OCI-LY1 (cell line): Measurements from ENCODE around the gene TSHZ3.

ENCODE experiments used
- H2AFZ ChIP-seq: fragments of 200-600 bp; sonication (generic), shearing (Covaris generic); 2 replicates; pipeline ENCODE4 v1.6.0; 2014; ENCODE audit warnings: antibody characterized with exemption, mild to moderate bottlenecking, low read length
- H3F3A ChIP-seq: fragments of 200-600 bp; sonication (generic), shearing (Covaris generic); 2 replicates; pipeline ENCODE4 v1.6.0; 2014; ENCODE audit warnings: mild to moderate bottlenecking, antibody characterized with exemption, low read length, moderate library complexity; ENCODE audit not compliant: insufficient read depth
- H3K27ac ChIP-seq: fragments of 200-600 bp; sonication (generic); 2 replicates; pipeline ENCODE4 v1.5.1; 2014; ENCODE audit warnings: low read length, mixed run types, mild to moderate bottlenecking, low read depth; ENCODE audit not compliant: poor library complexity, severe bottlenecking
- H3K27me3 ChIP-seq: fragments of 200-600 bp; sonication (generic); 2 replicates; pipeline ENCODE4 v1.6.0; 2014; ENCODE audit warnings: antibody characterized with exemption, mild to moderate bottlenecking, low read length, moderate library complexity; ENCODE audit not compliant: insufficient read depth
- H3K36me3 ChIP-seq: fragments of 200-600 bp; sonication (generic); 2 replicates; pipeline ENCODE4 v1.6.1; 2014; ENCODE audit warnings: mild to moderate bottlenecking, antibody characterized with exemption, low read length, moderate library complexity, mixed read lengths; ENCODE audit not compliant: insufficient read depth
- H3K4me1 ChIP-seq: fragments of 200-600 bp; sonication (generic); 2 replicates; pipeline ENCODE4 v1.5.1; 2014; ENCODE audit warnings: mild to moderate bottlenecking, low read length, moderate library complexity; ENCODE audit not compliant: insufficient read depth, severe bottlenecking
- H3K4me2 ChIP-seq: fragments of 200-600 bp; sonication (generic), shearing (Covaris generic); 2 replicates; pipeline ENCODE4 v1.6.1; 2014; ENCODE audit warnings: low read length
- H3K4me3 ChIP-seq: fragments of 200-600 bp; sonication (generic); 2 replicates; pipeline ENCODE4 v1.5.1; 2014; ENCODE audit warnings: low read length, low read depth, mild to moderate bottlenecking, mixed read lengths; ENCODE audit not compliant: poor library complexity, severe bottlenecking
- H3K79me2 ChIP-seq: fragments of 200-600 bp; shearing (Covaris generic); 2 replicates; pipeline ENCODE4 v1.6.1; 2016; ENCODE audit warnings: mixed run types, low read length, mixed read lengths; ENCODE audit not compliant: insufficient read depth
- H3K9ac ChIP-seq: fragments of 200-600 bp; sonication (generic), shearing (Covaris generic); 2 replicates; pipeline ENCODE4 v1.6.1; 2014; ENCODE audit warnings: mild to moderate bottlenecking, low read length, mixed read lengths
- H3K9me2 ChIP-seq: fragments of 200-600 bp; sonication (generic), shearing (Covaris generic); 2 replicates; pipeline ENCODE4 v1.6.1; 2014; ENCODE audit warnings: low read depth, mild to moderate bottlenecking, low read length, mixed read lengths
- H3K9me3 ChIP-seq: fragments of 200-600 bp; shearing (Covaris generic); 2 replicates; pipeline ENCODE4 v1.6.1; 2014; ENCODE audit warnings: low read length, mixed read lengths
- H4K20me1 ChIP-seq: fragments of 200-600 bp; sonication (generic), shearing (Covaris generic); 2 replicates; pipeline ENCODE4 v1.6.0; 2016; ENCODE audit warnings: mild to moderate bottlenecking, low read length; ENCODE audit not compliant: insufficient read depth
- EZH2 ChIP-seq: fragments of 200-600 bp; sonication (generic), shearing (Covaris generic); IDR thresholded peaks from 2 replicates; pipeline ENCODE4 v1.8.0; 2017; ENCODE audit warnings: borderline replicate concordance, mixed run types, mild to moderate bottlenecking, antibody characterized with exemption, low read length, moderate library complexity, mixed read lengths
- TF ChIP-seq, protein P1 (sequence below): fragments of 200-600 bp; sonication (generic), shearing (Covaris generic); IDR thresholded peaks from 2 replicates; pipeline ENCODE4 v1.5.1; 2017; ENCODE audit warnings: mild to moderate bottlenecking, antibody characterized with exemption, low read length, moderate library complexity, mixed read lengths

The TSHZ3 gene

GRCh38 chr19:31284621-31285020, 64.6 kb downstream of the TSHZ3 start:
- H3K4me2 ChIP-seq = no peak overlapping the region
- no peak overlapping the region for H2AFZ ChIP-seq
- no peaks in the 10 kb centered on the region for H3K9me2 ChIP-seq
- H3K27me3 ChIP-seq = no peaks in the 10 kb centered on the region
- TF ChIP-seq EZH2 = no peak
- TF ChIP-seq, protein P1, sequence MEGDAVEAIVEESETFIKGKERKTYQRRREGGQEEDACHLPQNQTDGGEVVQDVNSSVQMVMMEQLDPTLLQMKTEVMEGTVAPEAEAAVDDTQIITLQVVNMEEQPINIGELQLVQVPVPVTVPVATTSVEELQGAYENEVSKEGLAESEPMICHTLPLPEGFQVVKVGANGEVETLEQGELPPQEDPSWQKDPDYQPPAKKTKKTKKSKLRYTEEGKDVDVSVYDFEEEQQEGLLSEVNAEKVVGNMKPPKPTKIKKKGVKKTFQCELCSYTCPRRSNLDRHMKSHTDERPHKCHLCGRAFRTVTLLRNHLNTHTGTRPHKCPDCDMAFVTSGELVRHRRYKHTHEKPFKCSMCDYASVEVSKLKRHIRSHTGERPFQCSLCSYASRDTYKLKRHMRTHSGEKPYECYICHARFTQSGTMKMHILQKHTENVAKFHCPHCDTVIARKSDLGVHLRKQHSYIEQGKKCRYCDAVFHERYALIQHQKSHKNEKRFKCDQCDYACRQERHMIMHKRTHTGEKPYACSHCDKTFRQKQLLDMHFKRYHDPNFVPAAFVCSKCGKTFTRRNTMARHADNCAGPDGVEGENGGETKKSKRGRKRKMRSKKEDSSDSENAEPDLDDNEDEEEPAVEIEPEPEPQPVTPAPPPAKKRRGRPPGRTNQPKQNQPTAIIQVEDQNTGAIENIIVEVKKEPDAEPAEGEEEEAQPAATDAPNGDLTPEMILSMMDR = no peak
- no peak overlapping the region for H3K27ac ChIP-seq
- no peaks in the 10 kb centered on the region for H4K20me1 ChIP-seq
- H3K4me1 ChIP-seq = no peaks in the 10 kb centered on the region
- H3F3A ChIP-seq = no peaks in the 10 kb centered on the region
- no peaks in the 10 kb centered on the region for H3K9me3 ChIP-seq
- no peak overlapping the region for H3K9ac ChIP-seq
- no peaks in the 10 kb centered on the region for H3K79me2 ChIP-seq
- no peak overlapping the region for H3K4me3 ChIP-seq
- no peaks in the 10 kb centered on the region for H3K36me3 ChIP-seq

DNA sequence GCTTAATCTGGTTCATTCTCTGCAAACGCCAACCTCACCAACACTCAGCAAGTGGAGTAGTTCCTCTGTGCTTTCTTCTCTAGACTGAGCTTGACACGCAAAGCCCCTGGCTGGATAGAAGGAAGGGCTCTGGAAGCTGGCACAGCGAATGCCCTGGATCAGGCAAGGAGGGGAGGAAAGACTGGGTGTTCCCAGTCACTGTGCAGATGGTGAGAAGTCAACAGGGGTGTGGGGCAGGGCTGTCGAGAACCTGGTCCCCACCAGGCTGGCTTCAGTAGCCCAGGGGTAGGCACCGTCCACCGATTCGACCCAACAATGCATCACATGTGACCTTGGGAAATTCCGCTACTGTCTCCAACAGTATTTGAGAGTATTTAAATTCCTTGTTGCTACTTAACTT, 65.5 kb downstream of the TSHZ3 start:
- Histone ChIP-seq H3K27ac (no peak overlapping the region), H3K4me3 (no peak overlapping the region), H3F3A (no peaks in the 10 kb centered on the region), H3K9ac (no peak overlapping the region), H3K4me2 (no peak overlapping the region), H3K36me3 (no peaks in the 10 kb centered on the region), H3K9me3 (no peaks in the 10 kb centered on the region), H3K9me2 (no peaks in the 10 kb centered on the region), H2AFZ (no peak overlapping the region), H4K20me1 (no peaks in the 10 kb centered on the region), H3K79me2 (no peaks in the 10 kb centered on the region), H3K27me3 (no peaks in the 10 kb centered on the region), H3K4me1 (no peaks in the 10 kb centered on the region)
- no peak for TF ChIP-seq EZH2
- TF ChIP-seq, protein P1 = no peak

GRCh38 chr19:31282346-31282745, 66.9 kb downstream of the TSHZ3 start:
- H2AFZ ChIP-seq = no peak overlapping the region
- no peaks in the 10 kb centered on the region for H3F3A ChIP-seq
- no peaks in the 10 kb centered on the region for H3K79me2 ChIP-seq
- no peaks in the 10 kb centered on the region for H3K9me2 ChIP-seq
- H3K9ac ChIP-seq = no peak overlapping the region
- H3K27me3 ChIP-seq = no peaks in the 10 kb centered on the region
- H3K36me3 ChIP-seq = no peaks in the 10 kb centered on the region
- no peak overlapping the region for H3K4me3 ChIP-seq
- H3K4me1 ChIP-seq = no peaks in the 10 kb centered on the region
- no peak overlapping the region for H3K27ac ChIP-seq
- no peaks in the 10 kb centered on the region for H4K20me1 ChIP-seq
- TF ChIP-seq, protein P1 = no peak
- TF ChIP-seq EZH2 = no peak
- H3K9me3 ChIP-seq = no peaks in the 10 kb centered on the region
- no peak overlapping the region for H3K4me2 ChIP-seq
